Gastrocnemius medialis (tissue), 4 donors: ENCODE measurements around the gene RPL13A. TPM values are rescaled to one million over a fixed set of nuclear protein-coding genes. Genes with fewer than 3 reads are reported as not detected.
A peak's percentile ranks its signal among the peaks of the same experiment; 100 is the strongest.

Experiments used
- ATAC-seq, 2 donors: fragments of 150-250 bp; one replicate each; pipeline ENCODE4 v1.9.1; 2016
- DNase-seq, 2 donors: peaks; one replicate each; pipeline ENCODE4 v3.0.0-alpha.2; 2019
- H3K27ac ChIP-seq, 4 donors: fragments of 200-600 bp; sonication (generic); 1 replicate in 1 of 4; 2 replicates in 3 of 4; pipeline ENCODE4 v1.5.1; 2016 to 2018; ENCODE audit warnings: mild to moderate bottlenecking in 2 of 4, moderate library complexity in 1 of 4
- H3K27me3 ChIP-seq, 3 donors: fragments of 200-600 bp; sonication (generic) in 2 of 3; 1 replicate in 1 of 3; 2 replicates in 2 of 3; pipeline versions ENCODE4 v1.5.1 to v1.6.0; 2016 to 2019; ENCODE audit warnings: mild to moderate bottlenecking in 1 of 3, moderate library complexity in 1 of 3
- H3K36me3 ChIP-seq, 2 donors: fragments of 200-600 bp; sonication (generic) in 1 of 2; one replicate each; pipeline ENCODE4 v1.5.1; 2017 to 2018
- H3K4me1 ChIP-seq, 2 donors: fragments of 200-600 bp; sonication (generic) in 1 of 2; one replicate each; pipeline ENCODE4 v1.5.1; 2016 to 2017; ENCODE audit warnings: mild to moderate bottlenecking in 2 of 2
- H3K4me3 ChIP-seq, 4 donors: fragments of 200-600 bp; sonication (generic) in 3 of 4; 1 replicate in 1 of 4; 2 replicates in 3 of 4; pipeline ENCODE4 v1.5.1; 2016 to 2019; ENCODE audit warnings: mild to moderate bottlenecking in 2 of 4
- H3K9me3 ChIP-seq, 3 donors: fragments of 200-600 bp; sonication (generic) in 2 of 3; 1 replicate in 1 of 3; 2 replicates in 2 of 3; pipeline ENCODE4 v1.5.1; 2016 to 2019
- POLR2A ChIP-seq, 2 donors: fragments of 450-650 bp; IDR thresholded peaks; one replicate each; pipeline ENCODE4 v1.6.1; 2017; ENCODE audit warnings: antibody characterized with exemption in 2 of 2, mild to moderate bottlenecking in 2 of 2, moderate library complexity in 2 of 2
- in situ Hi-C, 4 donors: fragments of 200-750 bp; cut with MboI; loops; one replicate each; pipeline versions ENCODE4 v1.15.0 to v1.8.0; 2017; ENCODE audit warnings: low sequenced_read_pairs in 4 of 4
- intact Hi-C: fragments of 100-400 bp; cut with DNase I; formaldehyde crosslinking; loops from one replicate; pipeline ENCODE4 v1.15.1; 2023; ENCODE audit warnings: low total_unique reads
- total RNA-seq, 4 donors: library from RNA; depleted of rRNA; stranded (reverse); fragments of >200 nt; gene quantifications; one replicate each; pipeline versions ENCODE4 v1.1.0 to v1.2.3, GENCODE V29; 2016
- TF ChIP-seq, protein P1 (sequence below), 5 experiments: fragments of 450-650 bp in 3 of 5; fragments of 200-600 bp in 2 of 5; sonication (generic) in 2 of 5; IDR thresholded peaks in 4 of 5; conservative IDR thresholded peaks in 1 of 5; 1 replicate in 4 of 5; 2 replicates in 1 of 5; pipeline ENCODE4 v1.5.1; 2016 to 2019; ENCODE audit warnings: antibody characterized with exemption in 5 of 5, mild to moderate bottlenecking in 3 of 5, moderate library complexity in 3 of 5

Gene RPL13A
- total RNA-seq, 4 donors from 2014 or later = 1,565 to 2,260 (median 1,899) TPM

DNA sequence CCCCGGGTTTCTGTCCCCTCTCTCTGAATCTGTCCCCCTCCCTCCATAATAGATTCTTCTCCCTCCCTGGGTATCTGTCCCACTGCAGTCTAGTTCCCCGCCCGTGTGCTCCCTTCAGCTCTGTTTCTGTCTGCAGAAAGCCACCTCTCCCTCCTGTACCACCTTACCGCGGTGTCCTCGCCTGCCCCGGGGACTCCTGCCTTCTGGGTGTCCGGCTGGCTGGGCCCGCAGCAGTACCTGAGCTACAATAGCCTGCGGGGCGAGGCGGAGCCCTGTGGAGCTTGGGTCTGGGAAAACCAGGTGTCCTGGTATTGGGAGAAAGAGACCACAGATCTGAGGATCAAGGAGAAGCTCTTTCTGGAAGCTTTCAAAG is 26.3 kb downstream of the RPL13A start:
- no peak for TF ChIP-seq POLR2A (IDR thresholded peaks at IDR 0.05)
- TF ChIP-seq, protein P1, sequence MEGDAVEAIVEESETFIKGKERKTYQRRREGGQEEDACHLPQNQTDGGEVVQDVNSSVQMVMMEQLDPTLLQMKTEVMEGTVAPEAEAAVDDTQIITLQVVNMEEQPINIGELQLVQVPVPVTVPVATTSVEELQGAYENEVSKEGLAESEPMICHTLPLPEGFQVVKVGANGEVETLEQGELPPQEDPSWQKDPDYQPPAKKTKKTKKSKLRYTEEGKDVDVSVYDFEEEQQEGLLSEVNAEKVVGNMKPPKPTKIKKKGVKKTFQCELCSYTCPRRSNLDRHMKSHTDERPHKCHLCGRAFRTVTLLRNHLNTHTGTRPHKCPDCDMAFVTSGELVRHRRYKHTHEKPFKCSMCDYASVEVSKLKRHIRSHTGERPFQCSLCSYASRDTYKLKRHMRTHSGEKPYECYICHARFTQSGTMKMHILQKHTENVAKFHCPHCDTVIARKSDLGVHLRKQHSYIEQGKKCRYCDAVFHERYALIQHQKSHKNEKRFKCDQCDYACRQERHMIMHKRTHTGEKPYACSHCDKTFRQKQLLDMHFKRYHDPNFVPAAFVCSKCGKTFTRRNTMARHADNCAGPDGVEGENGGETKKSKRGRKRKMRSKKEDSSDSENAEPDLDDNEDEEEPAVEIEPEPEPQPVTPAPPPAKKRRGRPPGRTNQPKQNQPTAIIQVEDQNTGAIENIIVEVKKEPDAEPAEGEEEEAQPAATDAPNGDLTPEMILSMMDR (IDR thresholded peaks at IDR 0.05 in 4 of 5, conservative IDR thresholded peaks at IDR 0.05 in 1 of 5) = no peak
- no peak for DNase-seq
- intact Hi-C loops = no loop called here
- no peaks in the 10 kb centered on the region for H3K9me3 ChIP-seq
- H3K27ac ChIP-seq = peak overlapping the region; percentile 87 to 91 (median 88)
- peak overlapping the region; percentile 73 to 86 (median 84) for H3K4me3 ChIP-seq
- H3K27me3 ChIP-seq = no peaks in the 10 kb centered on the region
- in situ Hi-C loops = no loop called here
- peak in 1 of 2 donors; percentile 12 for ATAC-seq
- peaks cover 9 to 23% of the 10 kb centered on the region in 2 donors for H3K4me1 ChIP-seq
- H3K36me3 ChIP-seq = no peaks in the 10 kb centered on the region

DNA sequence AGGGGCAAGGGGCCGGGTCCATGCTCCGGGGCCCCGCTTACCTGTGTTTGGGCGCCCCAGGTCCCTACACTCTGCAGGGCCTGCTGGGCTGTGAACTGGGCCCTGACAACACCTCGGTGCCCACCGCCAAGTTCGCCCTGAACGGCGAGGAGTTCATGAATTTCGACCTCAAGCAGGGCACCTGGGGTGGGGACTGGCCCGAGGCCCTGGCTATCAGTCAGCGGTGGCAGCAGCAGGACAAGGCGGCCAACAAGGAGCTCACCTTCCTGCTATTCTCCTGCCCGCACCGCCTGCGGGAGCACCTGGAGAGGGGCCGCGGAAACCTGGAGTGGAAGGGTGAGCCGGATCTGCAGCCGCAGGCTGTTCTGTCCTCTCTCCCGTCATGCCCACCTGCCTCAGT is 26.7 kb downstream of the RPL13A start:
- TF ChIP-seq POLR2A (IDR thresholded peaks at IDR 0.05) = no peak
- TF ChIP-seq, protein P1 (IDR thresholded peaks at IDR 0.05 in 4 of 5, conservative IDR thresholded peaks at IDR 0.05 in 1 of 5) = no peak
- in situ Hi-C loops = no loop called here
- H3K27ac ChIP-seq = peak overlapping the region in 1 of 4 donors; percentile 87
- ATAC-seq (no peak), DNase-seq (no peak)
- H3K4me1 ChIP-seq = peaks cover 9 to 23% of the 10 kb centered on the region in 2 donors
- no peaks in the 10 kb centered on the region for H3K9me3 ChIP-seq
- no peaks in the 10 kb centered on the region for H3K27me3 ChIP-seq
- H3K36me3 ChIP-seq = no peaks in the 10 kb centered on the region
- intact Hi-C loops = no loop called here
- peak overlapping the region; percentile 73 to 86 (median 84) for H3K4me3 ChIP-seq

- intact Hi-C loops (no loop called here), in situ Hi-C loops (no loop called here)
- Histone ChIP-seq H3K4me3 (no peak overlapping the region), H3K27ac (no peak overlapping the region), H3K36me3 (no peaks in the 10 kb centered on the region), H3K4me1 (peaks cover 9 to 23% of the 10 kb centered on the region in 2 donors), H3K27me3 (no peaks in the 10 kb centered on the region), H3K9me3 (no peaks in the 10 kb centered on the region)
- ATAC-seq (peak in 1 of 2 donors; percentile 21), DNase-seq (peak in 1 of 2 donors; percentile 51)
- TF ChIP-seq, protein P1 (IDR thresholded peaks at IDR 0.05 in 4 of 5, conservative IDR thresholded peaks at IDR 0.05 in 1 of 5) = no peak
- TF ChIP-seq POLR2A (IDR thresholded peaks at IDR 0.05) = no peak
These were observed 28.4 kb downstream of the RPL13A start for GRCh38 chr19:49515767-49516166.

DNA sequence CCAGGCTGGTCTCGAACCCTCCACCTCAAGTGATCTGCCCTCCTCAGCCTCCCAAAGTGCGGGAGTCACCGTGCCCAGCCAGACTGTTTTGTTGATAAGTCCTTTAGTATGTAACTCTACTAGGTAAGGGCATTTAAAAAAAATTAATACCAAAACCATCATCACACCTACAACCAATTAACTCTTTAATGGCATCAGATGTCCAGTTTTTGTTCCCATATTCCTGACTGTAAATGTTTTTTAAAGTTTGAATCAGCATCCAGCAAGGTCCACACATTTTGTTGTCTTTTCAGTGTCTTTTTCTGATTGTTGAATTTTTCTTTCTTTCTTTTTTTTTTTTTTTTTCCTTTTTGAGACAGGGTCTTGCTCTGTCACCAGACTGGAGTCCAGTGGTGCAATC is 30.6 kb downstream of the RPL13A start:
- in situ Hi-C loops = no loop called here
- H3K36me3 ChIP-seq = no peaks in the 10 kb centered on the region

More for the DNA sequence above, 30.6 kb downstream of the RPL13A start:
- H3K27ac ChIP-seq = no peak overlapping the region
- TF ChIP-seq POLR2A (IDR thresholded peaks at IDR 0.05) = no peak
- TF ChIP-seq, protein P1 (IDR thresholded peaks at IDR 0.05 in 4 of 5, conservative IDR thresholded peaks at IDR 0.05 in 1 of 5) = no peak
- ATAC-seq (no peak), DNase-seq (no peak)
- no peaks in the 10 kb centered on the region for H3K9me3 ChIP-seq
- H3K4me1 ChIP-seq = peaks cover 9 to 10% of the 10 kb centered on the region in 2 donors
- no peaks in the 10 kb centered on the region for H3K27me3 ChIP-seq
- intact Hi-C loops = no loop called here
- H3K4me3 ChIP-seq = no peak overlapping the region
